ENCODE data around the gene IL2RA.

The IL2RA gene

GRCh38 chr10:6035931-6036575 lies 26.1 kb downstream of the IL2RA start:
- no peaks in the 10 kb centered on the region for H3K36me3 ChIP-seq (ENCODE audit: control insufficient read depth, insufficient read depth, low read length)
- H3K9ac ChIP-seq (ENCODE audit: low read length), result no peak overlapping the region
- no peak overlapping the region for H3K4me3 ChIP-seq (ENCODE audit: low read depth, low read length)
- H3K27ac ChIP-seq (ENCODE audit: low read depth, low read length), result no peak overlapping the region
- no peaks in the 10 kb centered on the region for H3K4me1 ChIP-seq (ENCODE audit: control insufficient read depth, insufficient read depth, low read length)
- H3K27me3 ChIP-seq (ENCODE audit: control insufficient read depth, insufficient read depth, low read length), result no peaks in the 10 kb centered on the region
- H3K9me3 ChIP-seq (ENCODE audit: control insufficient read depth, insufficient read depth, low read depth, low read length), result 0 out of 2 replicates have a peak, but pooled peaks cover 2% of the 10 kb centered on the region

- Histone ChIP-seq H3K4me1 (ENCODE audit: control insufficient read depth, insufficient read depth, low read length) (no peaks in the 10 kb centered on the region), H3K4me3 (ENCODE audit: low read depth, low read length) (no peak overlapping the region), H3K9ac (ENCODE audit: low read length) (no peak overlapping the region), H3K27me3 (ENCODE audit: control insufficient read depth, insufficient read depth, low read length) (no peaks in the 10 kb centered on the region), H3K9me3 (ENCODE audit: control insufficient read depth, insufficient read depth, low read depth, low read length) (0 out of 2 replicates have a peak, but pooled peaks cover 2% of the 10 kb centered on the region), H3K27ac (ENCODE audit: low read depth, low read length) (no peak overlapping the region), H3K36me3 (ENCODE audit: control insufficient read depth, insufficient read depth, low read length) (no peaks in the 10 kb centered on the region)
These were observed 26.9 kb downstream of the IL2RA start for GRCh38 chr10:6035101-6035834.

GRCh38 chr10:6034371-6034770 lies 27.8 kb downstream of the IL2RA start:
- Histone ChIP-seq H3K27me3 (ENCODE audit: control insufficient read depth, insufficient read depth, low read length) (no peaks in the 10 kb centered on the region), H3K9me3 (ENCODE audit: control insufficient read depth, insufficient read depth, low read depth, low read length) (0 out of 2 replicates have a peak, but pooled peaks cover 1% of the 10 kb centered on the region), H3K36me3 (ENCODE audit: control insufficient read depth, insufficient read depth, low read length) (no peaks in the 10 kb centered on the region), H3K9ac (ENCODE audit: low read length) (no peak overlapping the region), H3K4me3 (ENCODE audit: low read depth, low read length) (no peak overlapping the region), H3K4me1 (ENCODE audit: control insufficient read depth, insufficient read depth, low read length) (no peaks in the 10 kb centered on the region), H3K27ac (ENCODE audit: low read depth, low read length) (no peak overlapping the region)

- Histone ChIP-seq H3K27me3 (ENCODE audit: control insufficient read depth, insufficient read depth, low read length) (no peaks in the 10 kb centered on the region), H3K4me3 (ENCODE audit: low read depth, low read length) (no peak overlapping the region), H3K27ac (ENCODE audit: low read depth, low read length) (no peak overlapping the region), H3K9me3 (ENCODE audit: control insufficient read depth, insufficient read depth, low read depth, low read length) (no peaks in the 10 kb centered on the region), H3K36me3 (ENCODE audit: control insufficient read depth, insufficient read depth, low read length) (no peaks in the 10 kb centered on the region), H3K9ac (ENCODE audit: low read length) (no peak overlapping the region), H3K4me1 (ENCODE audit: control insufficient read depth, insufficient read depth, low read length) (no peaks in the 10 kb centered on the region)
These were observed 28.2 kb downstream of the IL2RA start for GRCh38 chr10:6033954-6034353.

GRCh38 chr10:6030940-6031339 lies 31.2 kb downstream of the IL2RA start:
- no peak overlapping the region for H3K4me3 ChIP-seq (ENCODE audit: low read depth, low read length)
- no peaks in the 10 kb centered on the region for H3K36me3 ChIP-seq (ENCODE audit: control insufficient read depth, insufficient read depth, low read length)
- H3K9me3 ChIP-seq (ENCODE audit: control insufficient read depth, insufficient read depth, low read depth, low read length), result no peaks in the 10 kb centered on the region
- no peak overlapping the region for H3K27ac ChIP-seq (ENCODE audit: low read depth, low read length)
- H3K9ac ChIP-seq (ENCODE audit: low read length), result no peak overlapping the region
- H3K4me1 ChIP-seq (ENCODE audit: control insufficient read depth, insufficient read depth, low read length), result no peaks in the 10 kb centered on the region
- no peaks in the 10 kb centered on the region for H3K27me3 ChIP-seq (ENCODE audit: control insufficient read depth, insufficient read depth, low read length)

- Histone ChIP-seq H3K4me1 (ENCODE audit: control insufficient read depth, insufficient read depth, low read length) (no peaks in the 10 kb centered on the region), H3K36me3 (ENCODE audit: control insufficient read depth, insufficient read depth, low read length) (no peaks in the 10 kb centered on the region), H3K27me3 (ENCODE audit: control insufficient read depth, insufficient read depth, low read length) (no peaks in the 10 kb centered on the region), H3K9ac (ENCODE audit: low read length) (no peak overlapping the region), H3K27ac (ENCODE audit: low read depth, low read length) (no peak overlapping the region), H3K4me3 (ENCODE audit: low read depth, low read length) (no peak overlapping the region), H3K9me3 (ENCODE audit: control insufficient read depth, insufficient read depth, low read depth, low read length) (no peaks in the 10 kb centered on the region)
These were observed 31.9 kb downstream of the IL2RA start for GRCh38 chr10:6030217-6030616.

- Histone ChIP-seq H3K9me3 (ENCODE audit: control insufficient read depth, insufficient read depth, low read depth, low read length) (no peaks in the 10 kb centered on the region), H3K36me3 (ENCODE audit: control insufficient read depth, insufficient read depth, low read length) (no peaks in the 10 kb centered on the region), H3K27me3 (ENCODE audit: control insufficient read depth, insufficient read depth, low read length) (no peaks in the 10 kb centered on the region), H3K9ac (ENCODE audit: low read length) (no peak overlapping the region), H3K4me3 (ENCODE audit: low read depth, low read length) (no peak overlapping the region), H3K27ac (ENCODE audit: low read depth, low read length) (no peak overlapping the region), H3K4me1 (ENCODE audit: control insufficient read depth, insufficient read depth, low read length) (no peaks in the 10 kb centered on the region)
These were observed 34.2 kb downstream of the IL2RA start for GRCh38 chr10:6027929-6028328.

- Histone ChIP-seq H3K27me3 (ENCODE audit: control insufficient read depth, insufficient read depth, low read length) (no peaks in the 10 kb centered on the region), H3K36me3 (ENCODE audit: control insufficient read depth, insufficient read depth, low read length) (no peaks in the 10 kb centered on the region), H3K4me3 (ENCODE audit: low read depth, low read length) (no peak overlapping the region), H3K4me1 (ENCODE audit: control insufficient read depth, insufficient read depth, low read length) (no peaks in the 10 kb centered on the region), H3K9ac (ENCODE audit: low read length) (no peak overlapping the region), H3K9me3 (ENCODE audit: control insufficient read depth, insufficient read depth, low read depth, low read length) (no peaks in the 10 kb centered on the region), H3K27ac (ENCODE audit: low read depth, low read length) (no peak overlapping the region)
These were observed 36.4 kb downstream of the IL2RA start for GRCh38 chr10:6025683-6026255.

GRCh38 chr10:6024334-6024682 lies 37.9 kb downstream of the IL2RA start:
- H3K27me3 ChIP-seq (ENCODE audit: control insufficient read depth, insufficient read depth, low read length), result no peaks in the 10 kb centered on the region
- H3K9me3 ChIP-seq (ENCODE audit: control insufficient read depth, insufficient read depth, low read depth, low read length), result no peaks in the 10 kb centered on the region
- H3K4me1 ChIP-seq (ENCODE audit: control insufficient read depth, insufficient read depth, low read length), result no peaks in the 10 kb centered on the region
- no peak overlapping the region for H3K27ac ChIP-seq (ENCODE audit: low read depth, low read length)
- H3K36me3 ChIP-seq (ENCODE audit: control insufficient read depth, insufficient read depth, low read length), result no peaks in the 10 kb centered on the region
- no peak overlapping the region for H3K9ac ChIP-seq (ENCODE audit: low read length)
- no peak overlapping the region for H3K4me3 ChIP-seq (ENCODE audit: low read depth, low read length)

GRCh38 chr10:6023661-6024333 lies 38.4 kb downstream of the IL2RA start:
- no peaks in the 10 kb centered on the region for H3K9me3 ChIP-seq (ENCODE audit: control insufficient read depth, insufficient read depth, low read depth, low read length)
- H3K9ac ChIP-seq (ENCODE audit: low read length), result no peak overlapping the region
- no peak overlapping the region for H3K27ac ChIP-seq (ENCODE audit: low read depth, low read length)
- no peak overlapping the region for H3K4me3 ChIP-seq (ENCODE audit: low read depth, low read length)
- H3K36me3 ChIP-seq (ENCODE audit: control insufficient read depth, insufficient read depth, low read length), result no peaks in the 10 kb centered on the region
- H3K27me3 ChIP-seq (ENCODE audit: control insufficient read depth, insufficient read depth, low read length), result no peaks in the 10 kb centered on the region
- no peaks in the 10 kb centered on the region for H3K4me1 ChIP-seq (ENCODE audit: control insufficient read depth, insufficient read depth, low read length)

GRCh38 chr10:6022660-6023059 lies 39.5 kb downstream of the IL2RA start:
- no peak overlapping the region for H3K27ac ChIP-seq (ENCODE audit: low read depth, low read length)
- H3K27me3 ChIP-seq (ENCODE audit: control insufficient read depth, insufficient read depth, low read length), result no peaks in the 10 kb centered on the region
- H3K4me1 ChIP-seq (ENCODE audit: control insufficient read depth, insufficient read depth, low read length), result no peaks in the 10 kb centered on the region
- H3K9ac ChIP-seq (ENCODE audit: low read length), result no peak overlapping the region
- H3K36me3 ChIP-seq (ENCODE audit: control insufficient read depth, insufficient read depth, low read length), result no peaks in the 10 kb centered on the region
- no peak overlapping the region for H3K4me3 ChIP-seq (ENCODE audit: low read depth, low read length)
- no peaks in the 10 kb centered on the region for H3K9me3 ChIP-seq (ENCODE audit: control insufficient read depth, insufficient read depth, low read depth, low read length)
